ENCODE measurements around the gene CCL16.

DNA sequence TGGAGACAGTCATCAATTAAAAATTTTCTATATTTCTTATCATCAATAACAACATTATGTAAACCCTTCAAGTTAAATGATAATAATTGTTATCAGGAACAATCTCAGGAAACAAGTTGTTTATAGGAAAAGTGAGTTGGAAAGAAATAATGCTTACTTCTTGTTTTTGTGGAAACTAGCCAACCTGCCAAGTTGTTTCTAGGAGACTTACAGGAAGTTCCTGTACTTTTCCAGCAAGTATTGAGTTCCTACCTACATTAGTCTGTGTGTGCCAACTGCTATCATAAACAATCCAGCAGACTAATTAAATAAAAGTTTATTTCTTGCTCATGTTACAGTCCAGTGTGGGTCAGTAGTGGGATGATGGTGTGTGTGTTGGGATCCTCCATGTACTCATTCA is 6.9 kb upstream of the CCL16 start:
- TF ChIP-seq, protein P1, sequence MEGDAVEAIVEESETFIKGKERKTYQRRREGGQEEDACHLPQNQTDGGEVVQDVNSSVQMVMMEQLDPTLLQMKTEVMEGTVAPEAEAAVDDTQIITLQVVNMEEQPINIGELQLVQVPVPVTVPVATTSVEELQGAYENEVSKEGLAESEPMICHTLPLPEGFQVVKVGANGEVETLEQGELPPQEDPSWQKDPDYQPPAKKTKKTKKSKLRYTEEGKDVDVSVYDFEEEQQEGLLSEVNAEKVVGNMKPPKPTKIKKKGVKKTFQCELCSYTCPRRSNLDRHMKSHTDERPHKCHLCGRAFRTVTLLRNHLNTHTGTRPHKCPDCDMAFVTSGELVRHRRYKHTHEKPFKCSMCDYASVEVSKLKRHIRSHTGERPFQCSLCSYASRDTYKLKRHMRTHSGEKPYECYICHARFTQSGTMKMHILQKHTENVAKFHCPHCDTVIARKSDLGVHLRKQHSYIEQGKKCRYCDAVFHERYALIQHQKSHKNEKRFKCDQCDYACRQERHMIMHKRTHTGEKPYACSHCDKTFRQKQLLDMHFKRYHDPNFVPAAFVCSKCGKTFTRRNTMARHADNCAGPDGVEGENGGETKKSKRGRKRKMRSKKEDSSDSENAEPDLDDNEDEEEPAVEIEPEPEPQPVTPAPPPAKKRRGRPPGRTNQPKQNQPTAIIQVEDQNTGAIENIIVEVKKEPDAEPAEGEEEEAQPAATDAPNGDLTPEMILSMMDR (IDR thresholded peaks at IDR 0.05) = no peak
- no peak for TF ChIP-seq POLR2A (IDR thresholded peaks at IDR 0.05)
